Peyer's patch (tissue), 4 donors: ENCODE data around the gene TP53I11.

ENCODE experiments used
- POLR2A ChIP-seq, 2 donors: fragments of 450-650 bp; IDR thresholded peaks; one replicate each; pipeline ENCODE4 v1.5.1; 2017; ENCODE audit warnings: antibody characterized with exemption in 2 of 2, mild to moderate bottlenecking in 2 of 2, moderate library complexity in 2 of 2
- TF ChIP-seq, protein P1 (sequence below), 6 experiments: fragments of 450-650 bp in 4 of 6; fragments of 200-600 bp in 2 of 6; sonication (generic) in 1 of 6; IDR thresholded peaks; one replicate each; pipeline ENCODE4 v1.5.1; 2017 to 2019; ENCODE audit warnings: antibody characterized with exemption in 6 of 6, mild to moderate bottlenecking in 3 of 6, moderate library complexity in 1 of 6

DNA sequence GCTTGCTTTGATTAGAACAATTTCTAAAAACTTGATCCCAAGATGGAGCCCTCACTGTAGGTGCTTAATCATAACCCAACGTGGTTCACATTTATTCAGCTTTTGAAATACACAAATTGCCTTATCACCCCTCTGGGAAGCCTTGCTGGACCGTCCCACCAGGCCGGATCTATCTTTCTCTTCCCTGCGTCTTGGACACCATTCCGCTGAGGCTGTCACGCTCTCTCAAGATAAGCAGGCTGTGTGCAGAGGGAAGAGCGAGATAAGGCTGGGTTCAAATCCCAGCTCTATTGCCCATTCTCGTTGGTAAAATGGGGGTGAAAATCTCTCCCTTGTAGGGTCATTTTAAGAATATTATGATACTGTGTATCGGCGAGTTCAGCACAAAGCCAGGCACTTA, 20.5 kb upstream of the TP53I11 start:
- no peak for TF ChIP-seq POLR2A (IDR thresholded peaks at IDR 0.05)
- TF ChIP-seq, protein P1, sequence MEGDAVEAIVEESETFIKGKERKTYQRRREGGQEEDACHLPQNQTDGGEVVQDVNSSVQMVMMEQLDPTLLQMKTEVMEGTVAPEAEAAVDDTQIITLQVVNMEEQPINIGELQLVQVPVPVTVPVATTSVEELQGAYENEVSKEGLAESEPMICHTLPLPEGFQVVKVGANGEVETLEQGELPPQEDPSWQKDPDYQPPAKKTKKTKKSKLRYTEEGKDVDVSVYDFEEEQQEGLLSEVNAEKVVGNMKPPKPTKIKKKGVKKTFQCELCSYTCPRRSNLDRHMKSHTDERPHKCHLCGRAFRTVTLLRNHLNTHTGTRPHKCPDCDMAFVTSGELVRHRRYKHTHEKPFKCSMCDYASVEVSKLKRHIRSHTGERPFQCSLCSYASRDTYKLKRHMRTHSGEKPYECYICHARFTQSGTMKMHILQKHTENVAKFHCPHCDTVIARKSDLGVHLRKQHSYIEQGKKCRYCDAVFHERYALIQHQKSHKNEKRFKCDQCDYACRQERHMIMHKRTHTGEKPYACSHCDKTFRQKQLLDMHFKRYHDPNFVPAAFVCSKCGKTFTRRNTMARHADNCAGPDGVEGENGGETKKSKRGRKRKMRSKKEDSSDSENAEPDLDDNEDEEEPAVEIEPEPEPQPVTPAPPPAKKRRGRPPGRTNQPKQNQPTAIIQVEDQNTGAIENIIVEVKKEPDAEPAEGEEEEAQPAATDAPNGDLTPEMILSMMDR (IDR thresholded peaks at IDR 0.05): no peak
